Hepatocyte (in vitro differentiated cells): ENCODE results near the gene KIF22. TPM values are rescaled to one million over a fixed set of nuclear protein-coding genes. Genes with fewer than 3 reads are reported as not detected.
"Not testable (repeated sequence)": the region's sequence is repeated elsewhere in the genome, so short reads cannot be mapped to it uniquely, and the experiment has no call there.

Experiments used
- DNase-seq: peaks from one replicate; pipeline ENCODE4 v3.0.0-alpha.2; 2016; ENCODE audit warnings: low spot score
- H2AFZ ChIP-seq: fragments of 200-600 bp; sonication (generic); 2 replicates; pipeline ENCODE4 v1.6.0; 2016; ENCODE audit warnings: antibody characterized with exemption, mild to moderate bottlenecking
- H3K27ac ChIP-seq: fragments of 200-600 bp; sonication (generic); 2 replicates; pipeline ENCODE4 v1.5.1; 2016; ENCODE audit warnings: mild to moderate bottlenecking
- H3K27me3 ChIP-seq: fragments of 200-600 bp; sonication (generic); 2 replicates; pipeline ENCODE4 v1.6.1; 2016
- H3K36me3 ChIP-seq: fragments of 200-600 bp; sonication (generic); replicated peaks from 2 replicates; pipeline ENCODE4 v1.5.1; 2016; ENCODE audit warnings: low read depth; ENCODE audit not compliant: insufficient read depth
- H3K4me1 ChIP-seq: fragments of 200-600 bp; sonication (generic); 2 replicates; pipeline ENCODE4 v1.5.1; 2016; ENCODE audit warnings: mild to moderate bottlenecking, moderate library complexity; ENCODE audit not compliant: insufficient read depth
- H3K4me2 ChIP-seq: fragments of 200-600 bp; sonication (generic); 2 replicates; pipeline ENCODE4 v1.6.0; 2016
- H3K4me3 ChIP-seq: fragments of 200-600 bp; sonication (generic); 2 replicates; pipeline ENCODE4 v1.5.1; 2016; ENCODE audit warnings: mild to moderate bottlenecking
- H3K79me2 ChIP-seq: fragments of 200-600 bp; sonication (generic); 2 replicates; pipeline ENCODE4 v1.6.0; 2017; ENCODE audit warnings: mild to moderate bottlenecking
- H3K9me2 ChIP-seq: fragments of 200-600 bp; sonication (generic); replicated peaks from 2 replicates; pipeline ENCODE4 v1.6.0; 2017; ENCODE audit warnings: mild to moderate bottlenecking; ENCODE audit not compliant: insufficient read depth
- H3K9me3 ChIP-seq: fragments of 200-600 bp; sonication (generic); 2 replicates; pipeline ENCODE4 v1.5.1; 2016; ENCODE audit warnings: low read depth, mild to moderate bottlenecking
- H4K20me1 ChIP-seq: fragments of 200-600 bp; sonication (generic); 2 replicates; pipeline ENCODE4 v1.6.0; 2016; ENCODE audit warnings: mild to moderate bottlenecking; ENCODE audit not compliant: insufficient read depth, poor library complexity, severe bottlenecking
- CTCF ChIP-seq: fragments of 200-600 bp; sonication (generic); IDR thresholded peaks from 2 replicates; pipeline ENCODE4 v1.5.1; 2016; ENCODE audit warnings: antibody characterized with exemption, mild to moderate bottlenecking; ENCODE audit not compliant: poor library complexity
- EZH2 ChIP-seq: fragments of 200-600 bp; sonication (generic); IDR thresholded peaks from 2 replicates; pipeline ENCODE4 v1.6.1; 2016; ENCODE audit warnings: antibody characterized with exemption, mild to moderate bottlenecking, borderline replicate concordance
- EZH2phosphoT487 ChIP-seq: fragments of 200-600 bp; sonication (generic); IDR thresholded peaks from one replicate; pipeline ENCODE4 v1.6.1; 2018; ENCODE audit warnings: antibody characterized with exemption, mild to moderate bottlenecking, low read depth, moderate library complexity; ENCODE audit not compliant: unreplicated experiment, severe bottlenecking
- WGBS: methylation state at CpG from one replicate; pipeline ENCODE4 v1.1.6; 2016; ENCODE audit warnings: low lambda C conversion rate; ENCODE audit errors: missing lambda C conversion rate; 5-methylcytosine and 5-hydroxymethylcytosine counted together
- polyA plus RNA-seq: library from polyadenylated mRNA; unstranded; fragments of >200 nt; fragmentation: Nextera tagmentation; extraction: Ambion mirVana; gene quantifications from 2 replicates; pipeline ENCODE4 v1.2.1, GENCODE V29; 2016
- total RNA-seq: library from RNA; depleted of rRNA; stranded (reverse); fragments of >200 nt; gene quantifications from 2 replicates; pipeline ENCODE4 v1.2.3, GENCODE V29; 2014

KIF22 gene
- total and polyA plus RNA-seq, 2 experiments from 2014 or later = 42.5 to 42.6 TPM

- Histone ChIP-seq H4K20me1 (peaks cover 3% of the 10 kb centered on the region), H3K4me2 (peak overlapping the region; percentile 71), H3K4me3 (no peak overlapping the region), H3K4me1 (peaks cover 56% of the 10 kb centered on the region), H3K9me3 (no peaks in the 10 kb centered on the region), H2AFZ (no peak overlapping the region), H3K27me3 (no peaks in the 10 kb centered on the region), H3K27ac (peak overlapping the region; percentile 91), H3K36me3 (no peaks in the 10 kb centered on the region), H3K79me2 (peaks cover 64% of the 10 kb centered on the region), H3K9me2 (no peaks in the 10 kb centered on the region)
- 90% methylated on average over 8 of the region's 8 CpGs for WGBS
- no peak for DNase-seq
- no peak for TF ChIP-seq EZH2
Observed at GRCh38 chr16:29826342-29826695, 35.8 kb downstream of the KIF22 start.

- no peak for DNase-seq
- H3K27me3 ChIP-seq = no peaks in the 10 kb centered on the region
- H3K4me1 ChIP-seq = peaks cover 20% of the 10 kb centered on the region
- H2AFZ ChIP-seq = no peak overlapping the region
- no peaks in the 10 kb centered on the region for H3K9me2 ChIP-seq
- H4K20me1 ChIP-seq = no peaks in the 10 kb centered on the region
- H3K4me3 ChIP-seq = no peak overlapping the region
- peaks cover 29% of the 10 kb centered on the region for H3K79me2 ChIP-seq
- H3K4me2 ChIP-seq = peak overlapping the region; percentile 64
- 96% methylated on average over 10 of the region's 11 CpGs for WGBS
- H3K27ac ChIP-seq = peak overlapping the region; percentile 92
- no peaks in the 10 kb centered on the region for H3K36me3 ChIP-seq
- no peak for TF ChIP-seq EZH2
- no peak for TF ChIP-seq CTCF
- no peak for TF ChIP-seq EZH2phosphoT487
- H3K9me3 ChIP-seq = no peaks in the 10 kb centered on the region
Observed at GRCh38 chr16:29830774-29831173, 40.2 kb downstream of the KIF22 start.

GRCh38 chr16:29831490-29831889, 40.9 kb downstream of the KIF22 start:
- Histone ChIP-seq H3K9me2 (no peaks in the 10 kb centered on the region), H3K79me2 (peaks cover 23% of the 10 kb centered on the region), H4K20me1 (no peaks in the 10 kb centered on the region), H3K27ac (no peak overlapping the region), H3K27me3 (no peaks in the 10 kb centered on the region), H2AFZ (no peak overlapping the region), H3K9me3 (no peaks in the 10 kb centered on the region), H3K4me2 (no peak overlapping the region), H3K36me3 (no peaks in the 10 kb centered on the region), H3K4me3 (no peak overlapping the region), H3K4me1 (peaks cover 16% of the 10 kb centered on the region)
- DNase-seq = no peak
- no peak for TF ChIP-seq EZH2
- no peak for TF ChIP-seq CTCF
- TF ChIP-seq EZH2phosphoT487 = no peak
- 82% methylated on average over 2 of the region's 2 CpGs for WGBS

- not testable (repeated sequence) for H3K4me3 ChIP-seq, DNase-seq, H3K9me2 ChIP-seq
Observed at GRCh38 chr16:29833219-29833618, 42.7 kb downstream of the KIF22 start.

GRCh38 chr16:29834079-29834478, 43.5 kb downstream of the KIF22 start:
- no peak overlapping the region for H3K27ac ChIP-seq
- H3K27me3 ChIP-seq = no peaks in the 10 kb centered on the region
- 97% methylated on average over 4 of the region's 5 CpGs for WGBS
- H3K79me2 ChIP-seq = peaks cover 5% of the 10 kb centered on the region
- H3K4me1 ChIP-seq = peaks cover 9% of the 10 kb centered on the region
- H3K9me3 ChIP-seq = no peaks in the 10 kb centered on the region
- no peak overlapping the region for H3K4me2 ChIP-seq
- no peak for DNase-seq
- no peak for TF ChIP-seq EZH2phosphoT487
- no peak for TF ChIP-seq EZH2
- no peak for TF ChIP-seq CTCF
- H4K20me1 ChIP-seq = no peaks in the 10 kb centered on the region
- H2AFZ ChIP-seq = no peak overlapping the region
- no peak overlapping the region for H3K4me3 ChIP-seq
- no peaks in the 10 kb centered on the region for H3K36me3 ChIP-seq
- H3K9me2 ChIP-seq = no peaks in the 10 kb centered on the region

More at GRCh38 chr16:29833219-29833618, 42.7 kb downstream of the KIF22 start:
- H4K20me1 ChIP-seq, H3K27ac ChIP-seq, H3K79me2 ChIP-seq, H3K4me2 ChIP-seq, H2AFZ ChIP-seq, H3K36me3 ChIP-seq, H3K27me3 ChIP-seq, H3K9me3 ChIP-seq: not testable (repeated sequence)
- WGBS = 99% methylated on average over 4 of the region's 4 CpGs
- peaks cover 16% of the 10 kb centered on the region for H3K4me1 ChIP-seq
